Forelimb muscle (tissue), 1 donor: ENCODE data around the gene ACSL4. TPM values are rescaled to one million over a fixed set of nuclear protein-coding genes. Genes with fewer than 3 reads are reported as not detected.
"Not testable (repeated sequence)": the region's sequence is repeated elsewhere in the genome, so short reads cannot be mapped to it uniquely, and the experiment has no call there.

ENCODE experiments used
- DNase-seq: peaks from one replicate; pipeline ENCODE4 v3.0.0-alpha.2; 2013; ENCODE audit warnings: low read depth
- polyA plus RNA-seq: library from polyadenylated mRNA; unstranded; fragments of 120-200 nt; gene quantifications from one replicate; pipeline ENCODE4 v1.2.1, GENCODE V29; 2013; ENCODE audit not compliant: insufficient read length

Gene ACSL4
- polyA plus RNA-seq, 1 donor, result 20.7 TPM

- DNase-seq, result no peak
Measured at GRCh38 chrX:109672239-109672638, 60.8 kb downstream of the ACSL4 start.

DNA sequence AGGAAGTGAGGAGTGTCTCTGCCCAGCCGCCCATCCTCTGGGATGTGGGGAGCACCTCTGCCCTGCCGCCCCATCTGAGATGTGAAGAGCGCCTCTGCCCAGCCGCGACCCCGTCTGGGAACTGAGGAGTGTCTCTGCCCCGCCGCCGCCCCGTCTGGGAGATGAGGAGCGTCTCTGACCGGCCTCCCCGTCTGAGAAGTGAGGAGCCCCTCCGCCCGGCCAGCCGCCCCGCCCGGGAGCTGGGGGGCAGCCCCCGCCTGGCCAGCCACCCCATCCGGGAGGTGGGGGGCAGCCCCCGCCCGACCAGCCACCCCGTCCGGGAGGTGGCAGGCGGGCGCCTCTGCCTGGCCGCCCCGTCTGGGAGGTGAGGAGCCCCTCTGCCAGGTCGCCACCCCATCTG is 61.9 kb downstream of the ACSL4 start:
- DNase-seq, result not testable (repeated sequence)

DNA sequence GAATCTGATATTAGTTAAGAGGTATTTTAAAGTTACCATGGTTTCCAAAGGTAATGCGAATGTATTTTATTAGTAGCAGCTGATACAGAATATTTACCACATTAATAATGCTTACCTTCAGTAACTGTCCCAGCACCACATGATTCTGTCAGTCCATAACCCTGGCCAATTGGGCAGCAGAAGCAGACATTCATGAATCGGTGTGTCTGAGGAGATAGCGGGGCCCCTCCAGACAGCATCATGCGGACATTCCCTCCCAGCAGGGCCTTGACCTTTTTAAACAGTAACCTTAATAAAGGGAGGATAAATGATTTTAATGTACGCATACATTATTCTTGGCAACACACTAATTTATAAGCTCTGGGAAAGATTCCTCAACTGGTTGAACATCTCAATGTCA is 65.1 kb downstream of the ACSL4 start:
- DNase-seq, result no peak

DNA sequence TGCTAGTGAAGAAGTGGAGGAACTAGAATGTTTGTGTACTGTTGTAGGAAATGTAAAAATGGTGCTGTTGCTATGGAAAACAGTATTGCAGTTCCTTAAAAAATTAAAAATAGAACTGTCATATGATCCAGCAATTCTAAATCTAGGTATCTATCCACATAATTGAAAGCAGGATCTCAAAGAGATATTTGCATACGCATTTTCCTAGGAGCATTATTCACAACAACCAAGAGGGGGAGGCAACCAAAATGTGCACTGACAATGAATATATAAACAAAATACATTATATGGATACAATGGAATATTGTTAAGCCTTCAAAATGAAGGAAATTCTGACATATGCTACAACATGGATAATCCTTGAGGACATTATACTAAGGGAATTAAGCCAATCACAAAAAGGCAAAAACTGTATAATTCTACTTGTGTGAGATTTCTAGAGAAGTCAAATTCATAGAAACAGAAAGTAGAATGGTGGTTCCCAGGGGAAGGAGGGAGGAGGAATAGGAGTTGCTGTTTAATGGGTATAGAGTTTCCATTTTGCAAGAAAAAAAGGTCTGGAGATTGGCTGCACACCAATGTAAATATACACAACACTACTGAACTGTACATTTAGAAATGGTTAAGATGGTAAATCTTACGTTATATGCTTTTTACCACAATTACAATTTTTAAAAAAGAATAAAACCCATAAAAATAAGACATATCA is 72.5 kb downstream of the ACSL4 start:
- DNase-seq, result no peak

GRCh38 chrX:109658391-109658790 is 74.7 kb downstream of the ACSL4 start:
- no peak for DNase-seq

GRCh38 chrX:109657364-109657763 is 75.7 kb downstream of the ACSL4 start:
- DNase-seq, result not testable (repeated sequence)

DNA sequence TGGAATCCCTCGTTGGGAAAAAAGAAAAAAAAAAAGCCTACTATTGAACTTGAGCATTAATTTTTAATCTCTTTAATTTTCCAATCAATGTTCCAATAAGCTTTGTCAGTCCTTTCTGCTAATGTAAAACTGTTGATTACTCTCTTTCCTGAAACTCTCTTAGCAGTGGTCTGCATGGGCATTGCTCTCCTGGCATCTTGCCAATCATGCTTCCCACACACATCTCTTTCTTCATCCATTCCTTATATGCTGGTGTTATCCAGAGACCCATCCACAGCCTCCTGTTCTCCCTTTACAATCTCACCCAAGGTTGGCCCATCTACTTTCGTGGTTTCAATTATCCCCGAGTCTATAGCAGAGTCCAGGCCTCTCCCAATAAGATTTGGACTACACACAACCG is 76.3 kb downstream of the ACSL4 start:
- no peak for DNase-seq

- no peak for DNase-seq
Measured at GRCh38 chrX:109655502-109656201, 77.4 kb downstream of the ACSL4 start.

DNA sequence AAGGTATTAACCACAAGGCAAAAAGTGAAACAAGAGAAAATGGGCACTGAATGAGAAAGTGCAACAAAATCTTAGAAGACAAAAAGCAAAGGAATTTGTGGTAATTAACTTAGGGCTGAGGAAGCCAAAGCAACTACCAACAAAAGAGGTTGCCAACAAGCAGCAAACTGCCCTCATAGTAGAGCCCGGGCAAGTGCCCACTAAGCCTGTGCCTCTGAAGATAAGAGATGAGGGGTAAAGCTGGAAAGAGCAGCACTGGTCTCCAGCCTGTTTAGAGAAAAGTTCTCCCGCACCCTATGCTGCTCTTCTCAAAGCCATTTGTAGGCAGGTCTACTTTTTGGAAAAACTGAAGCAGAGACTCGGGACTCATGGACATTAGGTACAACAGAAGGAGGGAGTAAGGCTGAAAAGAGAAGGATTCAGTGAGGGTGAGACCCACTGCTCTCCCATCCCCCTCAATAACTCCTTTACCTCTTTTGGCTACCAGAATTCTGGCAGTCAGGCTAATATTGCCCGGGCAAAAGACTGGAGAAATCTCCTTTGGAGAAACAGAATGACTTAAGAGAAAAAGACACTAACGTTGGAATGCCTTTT is 78.4 kb downstream of the ACSL4 start:
- DNase-seq, result no peak

DNA sequence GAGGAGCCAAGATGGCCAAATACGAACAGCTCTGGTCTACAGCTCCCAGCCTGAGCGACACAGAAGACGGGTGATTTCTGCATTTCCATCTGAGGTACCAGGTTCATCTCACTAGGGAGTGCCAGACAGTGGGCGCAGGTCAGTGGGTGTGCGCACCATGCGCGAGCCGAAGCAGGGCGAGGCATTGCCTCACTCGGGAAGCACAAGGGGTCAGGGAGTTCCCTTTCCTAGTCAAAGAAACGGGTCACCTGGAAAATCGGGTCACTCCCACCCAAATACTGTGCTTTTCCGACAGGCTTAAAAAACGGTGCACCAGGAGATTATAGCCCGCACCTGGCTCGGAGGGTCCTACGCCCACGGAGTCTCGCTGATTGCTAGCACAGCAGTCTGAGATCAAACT is 88.4 kb downstream of the ACSL4 start:
- DNase-seq, result not testable (repeated sequence)

DNA sequence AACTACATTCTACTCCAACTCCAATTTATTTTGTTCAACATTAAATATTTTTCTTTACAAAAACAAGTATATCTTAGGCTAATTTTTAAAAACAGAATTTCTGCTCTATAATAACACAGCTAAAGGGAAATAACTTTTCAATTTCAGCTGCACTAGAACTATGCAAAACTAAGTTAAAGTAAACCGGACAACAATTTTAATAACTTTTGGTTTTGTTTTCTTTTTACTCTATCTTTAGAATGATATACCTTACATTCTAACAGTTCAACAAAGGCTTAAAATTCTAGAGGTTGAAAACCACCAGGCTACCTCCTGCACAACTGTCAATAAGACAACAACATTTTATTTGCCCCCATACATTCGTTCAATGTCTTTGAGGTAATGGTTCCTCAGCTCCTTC is 89.4 kb downstream of the ACSL4 start:
- no peak for DNase-seq

GRCh38 chrX:109638158-109638557 is 94.9 kb downstream of the ACSL4 start:
- DNase-seq, result no peak

DNA sequence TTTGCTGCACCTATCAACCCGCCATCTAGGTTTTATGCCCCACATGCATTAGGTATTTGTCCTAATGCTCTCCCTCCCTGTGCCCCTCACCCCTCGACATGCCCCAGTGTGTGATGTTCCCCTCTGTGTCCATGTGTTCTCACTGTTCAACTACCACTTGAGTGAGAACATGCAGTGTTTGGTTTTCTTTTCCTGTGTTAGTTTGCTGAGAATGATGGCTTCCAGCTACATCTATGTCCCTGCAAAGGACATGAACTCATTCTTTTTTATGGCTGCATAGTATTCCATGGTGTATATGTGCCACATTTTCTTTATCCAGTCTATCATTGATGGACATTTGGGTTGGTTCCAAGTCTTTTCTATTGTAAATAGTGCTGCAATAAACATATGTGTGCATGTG is 95.6 kb downstream of the ACSL4 start:
- not testable (repeated sequence) for DNase-seq

DNA sequence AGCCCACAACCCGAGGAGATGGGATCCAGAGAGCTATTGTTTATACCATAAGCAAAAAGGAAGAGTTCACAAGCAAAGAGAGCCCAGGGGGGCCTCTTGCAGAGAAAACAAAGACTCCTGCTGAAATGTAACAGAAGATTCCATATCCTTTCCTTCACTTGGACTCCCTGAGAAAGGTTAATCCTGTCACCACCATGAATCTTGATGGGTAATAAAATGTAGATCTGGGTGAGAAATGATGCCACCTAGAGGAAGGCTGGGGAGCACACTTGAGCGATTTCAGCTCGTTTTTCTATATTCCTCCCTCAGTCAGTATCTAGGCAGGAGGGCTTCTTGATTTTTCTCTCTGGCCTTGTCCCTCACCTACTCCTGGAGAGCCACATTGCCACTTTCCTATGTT is 97.9 kb downstream of the ACSL4 start:
- DNase-seq, result no peak

DNA sequence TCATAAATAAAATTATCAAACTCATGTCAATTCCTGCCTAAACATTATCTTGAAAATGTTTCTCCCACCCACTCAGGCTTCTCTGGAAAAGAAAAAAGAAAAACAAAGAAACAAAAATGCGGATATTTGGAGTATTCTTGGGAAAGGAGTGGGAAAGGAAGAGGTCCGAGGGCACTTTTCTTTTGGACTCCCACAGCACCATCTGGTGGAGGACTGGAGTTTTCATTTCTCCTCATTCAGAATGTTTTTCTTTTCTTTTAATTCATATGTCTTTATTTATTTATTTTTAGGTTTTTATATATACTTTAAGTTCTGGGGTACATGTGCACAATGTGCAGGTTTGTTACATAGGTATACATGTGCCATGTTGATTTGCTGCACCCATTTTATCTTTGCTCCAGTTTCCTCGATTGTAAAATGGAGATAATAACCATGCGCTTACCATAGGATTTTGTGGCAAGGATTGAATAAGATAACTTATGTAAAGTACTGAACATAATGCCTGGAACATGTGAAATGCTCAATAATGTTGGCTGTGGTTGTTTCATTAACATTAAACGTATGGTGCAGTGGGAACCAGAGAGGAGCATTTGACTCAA is 100.1 kb downstream of the ACSL4 start:
- DNase-seq, result no peak

DNA sequence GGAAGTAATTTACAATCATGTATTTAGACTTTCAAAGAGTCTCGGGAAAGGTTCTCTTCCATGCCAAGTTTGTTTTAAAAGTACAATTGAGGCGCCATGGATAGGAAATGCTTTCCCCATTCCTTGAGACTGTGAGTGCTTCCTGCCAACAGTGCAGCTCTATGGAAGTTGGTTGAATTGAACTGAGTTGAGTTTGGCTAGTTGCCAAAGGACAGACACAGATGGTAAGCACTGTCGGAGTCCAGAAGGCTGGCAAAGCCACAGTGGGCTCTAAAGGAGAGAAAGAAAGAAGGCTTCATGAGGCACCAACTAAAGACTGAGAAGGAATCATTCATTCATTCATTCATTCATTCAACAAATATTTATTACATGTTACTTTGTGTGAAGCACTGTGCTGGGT is 103.7 kb downstream of the ACSL4 start:
- no peak for DNase-seq

DNA sequence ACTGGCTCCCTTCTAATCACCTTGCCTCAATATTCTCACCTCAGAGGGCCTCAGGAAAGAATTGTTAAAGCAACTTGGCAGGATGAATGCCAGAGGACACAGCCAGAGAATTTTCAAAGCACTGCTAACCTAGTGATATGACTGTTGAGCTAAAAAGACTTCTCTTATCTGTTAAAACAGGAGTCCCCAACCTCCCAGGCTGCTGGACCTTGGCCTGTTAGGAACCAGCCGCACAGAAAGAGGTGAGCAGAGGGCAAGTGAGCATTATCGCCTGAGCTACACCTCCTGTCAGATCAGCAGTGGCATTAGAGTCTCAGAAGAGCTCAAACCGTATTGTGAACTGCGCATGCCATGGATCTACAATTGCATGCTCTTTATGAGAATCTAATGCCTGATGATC is 106.4 kb downstream of the ACSL4 start:
- DNase-seq, result no peak

DNA sequence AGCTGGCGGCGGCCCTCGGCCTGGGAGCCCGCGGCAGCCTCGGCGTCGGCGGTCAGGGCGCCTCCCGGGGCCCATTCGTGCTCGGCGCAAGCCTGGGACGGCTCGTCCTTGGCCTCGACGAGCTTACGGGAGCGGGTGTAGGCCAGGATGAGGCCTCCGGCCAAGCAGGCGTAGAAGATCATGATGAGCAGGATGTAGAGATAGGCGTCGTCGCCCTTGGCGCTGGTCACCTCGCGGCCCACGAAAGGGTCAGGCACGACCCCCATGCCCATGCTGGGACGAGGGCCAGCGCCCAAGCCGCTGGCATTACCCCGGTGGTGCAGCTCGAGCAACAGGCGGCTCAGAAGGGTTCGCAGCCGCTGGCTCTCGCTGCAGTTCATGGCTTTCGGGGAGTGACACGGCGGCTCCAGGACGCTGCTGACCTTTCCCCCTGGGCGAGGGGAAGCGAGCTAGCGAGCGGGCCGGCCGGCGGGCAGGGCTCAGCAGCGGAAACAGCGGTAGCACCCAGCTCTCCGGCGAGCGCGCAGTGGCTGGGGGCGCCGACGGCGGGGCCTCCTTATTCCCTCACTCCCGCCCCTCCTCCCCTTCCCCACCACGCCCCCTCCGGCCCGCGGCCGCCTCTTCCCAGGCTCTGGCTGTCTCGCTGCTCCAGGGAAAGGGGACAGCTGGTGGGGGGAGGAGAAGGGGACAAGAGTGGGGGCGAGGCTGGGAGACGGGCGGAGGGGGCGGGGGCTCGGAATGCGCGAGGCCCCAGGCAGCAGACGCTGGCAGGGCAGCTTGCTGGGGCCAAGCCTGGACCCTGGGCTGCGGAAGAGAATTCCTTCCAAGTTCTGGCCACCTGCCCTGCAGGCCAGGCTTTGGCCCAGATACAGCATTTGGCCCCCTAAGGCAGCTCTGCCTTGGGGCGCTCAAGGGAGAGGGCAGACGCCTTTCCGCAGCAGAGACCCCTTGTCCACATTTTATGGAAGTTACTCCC is 108.1 kb downstream of the ACSL4 start, which contains the start of gene KCNE5:
Gene KCNE5, minus strand, starts transcription at position 532 of the 976 bp plus-strand sequence. Its CDS starts 152 bp downstream, at position 380.
- no peak for DNase-seq

- DNase-seq, result no peak
Measured at GRCh38 chrX:109623997-109624396, 109.1 kb downstream of the ACSL4 start.

DNA sequence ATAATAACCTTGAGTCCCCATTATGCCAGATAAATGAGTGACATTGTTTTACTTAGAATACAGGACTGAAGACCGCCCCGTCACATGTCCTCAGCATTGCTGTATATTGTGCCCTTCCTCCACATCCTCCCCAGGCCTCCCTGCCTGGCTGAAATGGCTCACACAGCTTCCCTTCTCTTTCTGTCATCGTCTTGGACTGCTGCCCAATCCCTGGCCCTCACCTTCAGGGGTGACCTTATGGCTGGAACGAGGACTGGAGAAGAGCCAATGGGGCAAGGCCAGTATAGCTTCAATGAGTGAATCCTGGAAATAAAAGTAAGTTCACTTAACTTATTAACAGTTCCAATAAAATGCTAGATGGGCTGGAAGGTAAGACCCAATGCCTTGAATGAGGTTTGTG is 110.8 kb downstream of the ACSL4 start:
- DNase-seq, result no peak

- DNase-seq, result no peak
Measured at GRCh38 chrX:109619771-109620170, 113.3 kb downstream of the ACSL4 start.
